ENCODE results near the gene SEMA4D.

Gene SEMA4D

DNA sequence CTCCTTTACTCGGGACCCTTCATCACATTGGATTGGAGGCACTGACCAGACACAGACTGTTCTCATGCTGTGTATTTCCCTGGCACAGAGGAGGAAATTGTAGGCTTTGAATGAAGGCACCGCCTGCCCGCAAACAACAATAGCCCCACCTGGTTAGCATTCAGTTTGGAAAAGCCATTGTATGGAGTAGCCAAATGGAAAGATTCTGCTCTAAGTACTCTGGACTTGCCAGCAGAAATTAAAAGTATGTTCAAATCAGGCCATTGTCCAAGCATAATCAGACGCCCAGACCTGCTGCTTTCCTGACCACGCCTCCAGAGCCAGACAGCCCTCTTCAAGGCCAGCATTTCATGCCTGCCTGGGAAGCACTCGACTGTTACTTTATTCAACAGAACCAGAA lies 8.0 kb upstream of the SEMA4D start:
- TF ChIP-seq EP300 (IDR thresholded peaks at IDR 0.05; ENCODE audit: borderline replicate concordance) = peak; percentile 74; the same call in 1 of the 2 replicates
- TF ChIP-seq, protein P1, sequence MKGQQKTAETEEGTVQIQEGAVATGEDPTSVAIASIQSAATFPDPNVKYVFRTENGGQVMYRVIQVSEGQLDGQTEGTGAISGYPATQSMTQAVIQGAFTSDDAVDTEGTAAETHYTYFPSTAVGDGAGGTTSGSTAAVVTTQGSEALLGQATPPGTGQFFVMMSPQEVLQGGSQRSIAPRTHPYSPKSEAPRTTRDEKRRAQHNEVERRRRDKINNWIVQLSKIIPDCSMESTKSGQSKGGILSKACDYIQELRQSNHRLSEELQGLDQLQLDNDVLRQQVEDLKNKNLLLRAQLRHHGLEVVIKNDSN (IDR thresholded peaks at IDR 0.05) = no peak
- no peak for TF ChIP-seq CREB1 (IDR thresholded peaks at IDR 0.05; ENCODE audit: low read depth)
- TF ChIP-seq, protein P2, sequence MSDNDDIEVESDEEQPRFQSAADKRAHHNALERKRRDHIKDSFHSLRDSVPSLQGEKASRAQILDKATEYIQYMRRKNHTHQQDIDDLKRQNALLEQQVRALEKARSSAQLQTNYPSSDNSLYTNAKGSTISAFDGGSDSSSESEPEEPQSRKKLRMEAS (IDR thresholded peaks at IDR 0.05) = 0 out of 2 replicates have a peak, but pooled peaks have one; percentile 29
- no peak for TF ChIP-seq EGR1 (IDR thresholded peaks at IDR 0.05)
- TF ChIP-seq TEAD4 (IDR thresholded peaks at IDR 0.05) = no peak; the same call in 1 of the 2 replicates
- peak; percentile 43; the same call in 1 of the 2 replicates for TF ChIP-seq YY1 (IDR thresholded peaks at IDR 0.05; ENCODE audit: low read depth)
- peak; percentile 78 for TF ChIP-seq TCF12 (IDR thresholded peaks at IDR 0.05; ENCODE audit: low read depth)
- no peak for TF ChIP-seq ZBTB7A (IDR thresholded peaks at IDR 0.05; ENCODE audit: low read depth)
- TF ChIP-seq RAD21 (IDR thresholded peaks at IDR 0.05; ENCODE audit: low read depth) = 0 out of 2 replicates have a peak, but pooled peaks have one; percentile 18
- TF ChIP-seq CEBPB (IDR thresholded peaks at IDR 0.05) = no peak
- TF ChIP-seq TAF1 (IDR thresholded peaks at IDR 0.05; ENCODE audit: low read depth) = no peak
- TF ChIP-seq, protein P3, sequence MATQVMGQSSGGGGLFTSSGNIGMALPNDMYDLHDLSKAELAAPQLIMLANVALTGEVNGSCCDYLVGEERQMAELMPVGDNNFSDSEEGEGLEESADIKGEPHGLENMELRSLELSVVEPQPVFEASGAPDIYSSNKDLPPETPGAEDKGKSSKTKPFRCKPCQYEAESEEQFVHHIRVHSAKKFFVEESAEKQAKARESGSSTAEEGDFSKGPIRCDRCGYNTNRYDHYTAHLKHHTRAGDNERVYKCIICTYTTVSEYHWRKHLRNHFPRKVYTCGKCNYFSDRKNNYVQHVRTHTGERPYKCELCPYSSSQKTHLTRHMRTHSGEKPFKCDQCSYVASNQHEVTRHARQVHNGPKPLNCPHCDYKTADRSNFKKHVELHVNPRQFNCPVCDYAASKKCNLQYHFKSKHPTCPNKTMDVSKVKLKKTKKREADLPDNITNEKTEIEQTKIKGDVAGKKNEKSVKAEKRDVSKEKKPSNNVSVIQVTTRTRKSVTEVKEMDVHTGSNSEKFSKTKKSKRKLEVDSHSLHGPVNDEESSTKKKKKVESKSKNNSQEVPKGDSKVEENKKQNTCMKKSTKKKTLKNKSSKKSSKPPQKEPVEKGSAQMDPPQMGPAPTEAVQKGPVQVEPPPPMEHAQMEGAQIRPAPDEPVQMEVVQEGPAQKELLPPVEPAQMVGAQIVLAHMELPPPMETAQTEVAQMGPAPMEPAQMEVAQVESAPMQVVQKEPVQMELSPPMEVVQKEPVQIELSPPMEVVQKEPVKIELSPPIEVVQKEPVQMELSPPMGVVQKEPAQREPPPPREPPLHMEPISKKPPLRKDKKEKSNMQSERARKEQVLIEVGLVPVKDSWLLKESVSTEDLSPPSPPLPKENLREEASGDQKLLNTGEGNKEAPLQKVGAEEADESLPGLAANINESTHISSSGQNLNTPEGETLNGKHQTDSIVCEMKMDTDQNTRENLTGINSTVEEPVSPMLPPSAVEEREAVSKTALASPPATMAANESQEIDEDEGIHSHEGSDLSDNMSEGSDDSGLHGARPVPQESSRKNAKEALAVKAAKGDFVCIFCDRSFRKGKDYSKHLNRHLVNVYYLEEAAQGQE (IDR thresholded peaks at IDR 0.05; ENCODE audit: low read depth) = no peak
- TF ChIP-seq NFIC (IDR thresholded peaks at IDR 0.05) = peak; percentile 75
- TF ChIP-seq FOXM1 (IDR thresholded peaks at IDR 0.05; ENCODE audit: borderline replicate concordance, low read depth) = 0 out of 2 replicates have a peak, but pooled peaks have one; percentile 35

DNA sequence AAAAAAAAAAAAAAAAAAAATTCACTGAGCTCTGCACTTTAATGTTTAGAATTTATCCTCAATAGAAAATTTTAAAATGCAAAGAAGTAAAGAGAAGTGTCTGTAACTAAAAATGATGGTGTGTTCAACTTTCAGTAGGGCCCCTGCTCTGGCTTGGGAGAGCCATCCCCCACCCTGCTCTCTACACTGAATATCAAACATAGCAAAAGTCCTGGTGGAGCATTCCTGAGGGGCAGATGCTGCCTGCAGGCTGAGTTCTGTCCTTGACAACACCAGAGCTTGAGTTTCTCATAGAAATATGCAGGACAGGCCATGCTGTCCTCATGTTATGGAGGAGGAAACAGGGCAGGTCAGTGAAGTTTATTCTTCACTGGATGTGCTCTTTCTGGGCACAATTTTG lies 7.1 kb upstream of the SEMA4D start:
- TF ChIP-seq, protein P2 (IDR thresholded peaks at IDR 0.05) = no peak
- TF ChIP-seq NFIC (IDR thresholded peaks at IDR 0.05) (no peak), CREB1 (IDR thresholded peaks at IDR 0.05; ENCODE audit: low read depth) (no peak), FOXM1 (IDR thresholded peaks at IDR 0.05; ENCODE audit: borderline replicate concordance, low read depth) (no peak), TCF12 (IDR thresholded peaks at IDR 0.05; ENCODE audit: low read depth) (no peak), TAF1 (IDR thresholded peaks at IDR 0.05; ENCODE audit: low read depth) (no peak)
- TF ChIP-seq, protein P3 (IDR thresholded peaks at IDR 0.05; ENCODE audit: low read depth) = no peak

DNA sequence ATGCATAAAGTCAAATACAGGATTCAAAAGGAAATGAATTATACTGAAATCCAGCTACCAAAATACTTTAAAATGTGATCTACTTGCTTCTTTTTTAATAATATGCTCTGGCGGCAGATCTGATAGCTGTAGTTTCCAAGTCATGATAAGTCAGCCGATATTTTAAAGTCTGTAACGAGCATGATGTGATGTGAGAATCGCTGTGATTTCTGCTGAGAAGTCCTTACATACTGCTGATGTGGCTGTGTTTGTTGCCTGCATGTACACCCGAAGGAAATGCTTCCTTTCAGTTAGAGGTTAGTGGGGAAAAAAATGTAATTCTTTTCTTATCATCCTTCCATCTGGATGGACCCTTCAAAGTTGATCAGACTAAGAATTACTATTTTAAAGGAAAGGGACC lies 4.8 kb upstream of the SEMA4D start:
- no peak for TF ChIP-seq TAF1 (IDR thresholded peaks at IDR 0.05; ENCODE audit: low read depth)
- TF ChIP-seq, protein P2 (IDR thresholded peaks at IDR 0.05) = no peak
- no peak for TF ChIP-seq RAD21 (IDR thresholded peaks at IDR 0.05; ENCODE audit: low read depth)
- TF ChIP-seq YY1 (IDR thresholded peaks at IDR 0.05; ENCODE audit: low read depth) = no peak
- no peak for TF ChIP-seq EGR1 (IDR thresholded peaks at IDR 0.05)
- no peak for TF ChIP-seq TEAD4 (IDR thresholded peaks at IDR 0.05)
- TF ChIP-seq CEBPB (IDR thresholded peaks at IDR 0.05) = no peak
- TF ChIP-seq, protein P3 (IDR thresholded peaks at IDR 0.05; ENCODE audit: low read depth) = no peak
- no peak for TF ChIP-seq ZBTB7A (IDR thresholded peaks at IDR 0.05; ENCODE audit: low read depth)
- TF ChIP-seq CREB1 (IDR thresholded peaks at IDR 0.05; ENCODE audit: low read depth) = no peak
- no peak for TF ChIP-seq EP300 (IDR thresholded peaks at IDR 0.05; ENCODE audit: borderline replicate concordance)
- no peak for TF ChIP-seq TCF12 (IDR thresholded peaks at IDR 0.05; ENCODE audit: low read depth)
- TF ChIP-seq NFIC (IDR thresholded peaks at IDR 0.05) = no peak
- no peak for TF ChIP-seq FOXM1 (IDR thresholded peaks at IDR 0.05; ENCODE audit: borderline replicate concordance, low read depth)

DNA sequence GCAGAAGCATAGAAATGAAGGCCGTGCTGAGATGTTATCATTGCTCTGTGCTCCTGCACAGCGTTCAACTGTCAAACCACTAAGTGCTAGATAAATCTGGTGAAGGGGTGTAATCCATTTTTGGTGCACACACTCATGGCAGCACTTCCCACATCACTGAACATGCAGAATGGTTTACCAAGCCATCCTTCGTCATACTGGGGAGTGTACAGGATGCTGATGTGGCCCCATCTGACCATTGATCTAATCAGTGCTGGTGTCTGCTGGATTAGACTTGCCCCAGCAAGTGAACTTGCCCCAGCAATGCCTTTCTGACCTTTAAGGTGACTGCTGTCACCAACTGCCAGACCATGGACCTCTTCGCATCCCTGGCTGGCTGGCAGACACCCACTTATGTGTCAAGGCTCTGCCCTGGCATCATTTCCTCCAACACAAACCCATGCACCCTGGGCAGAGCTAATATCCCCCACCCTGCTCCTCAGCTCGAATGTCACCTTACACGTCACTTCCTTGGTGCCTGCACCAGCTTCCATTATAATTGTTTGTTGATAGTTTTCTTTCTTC lies 4.2 kb upstream of the SEMA4D start:
- TF ChIP-seq EP300 (IDR thresholded peaks at IDR 0.05; ENCODE audit: borderline replicate concordance) (no peak), NFIC (IDR thresholded peaks at IDR 0.05) (no peak), FOXM1 (IDR thresholded peaks at IDR 0.05; ENCODE audit: borderline replicate concordance, low read depth) (no peak), TAF1 (IDR thresholded peaks at IDR 0.05; ENCODE audit: low read depth) (no peak), EGR1 (IDR thresholded peaks at IDR 0.05) (no peak), ZBTB7A (IDR thresholded peaks at IDR 0.05; ENCODE audit: low read depth) (no peak), TCF12 (IDR thresholded peaks at IDR 0.05; ENCODE audit: low read depth) (no peak), TEAD4 (IDR thresholded peaks at IDR 0.05) (no peak), YY1 (IDR thresholded peaks at IDR 0.05; ENCODE audit: low read depth) (no peak), CEBPB (IDR thresholded peaks at IDR 0.05) (no peak), RAD21 (IDR thresholded peaks at IDR 0.05; ENCODE audit: low read depth) (no peak), CREB1 (IDR thresholded peaks at IDR 0.05; ENCODE audit: low read depth) (no peak)
- TF ChIP-seq, protein P1 (IDR thresholded peaks at IDR 0.05) = no peak
- TF ChIP-seq, protein P3 (IDR thresholded peaks at IDR 0.05; ENCODE audit: low read depth) = no peak
- TF ChIP-seq, protein P2 (IDR thresholded peaks at IDR 0.05) = no peak

All from Ishikawa (cell line).